22Rv1 (cell line): Measurements from ENCODE around the gene KLHL17.

Experiments used
- ZFX ChIP-seq: fragments of 450-650 bp; IDR thresholded peaks from 2 replicates; pipeline ENCODE4 v1.6.1; 2017; ENCODE audit warnings: antibody characterized with exemption, borderline replicate concordance
- TF ChIP-seq, protein P1 (sequence below): fragments of 450-650 bp; IDR thresholded peaks from 2 replicates; pipeline ENCODE4 v1.5.1; 2017; ENCODE audit warnings: mild to moderate bottlenecking

DNA sequence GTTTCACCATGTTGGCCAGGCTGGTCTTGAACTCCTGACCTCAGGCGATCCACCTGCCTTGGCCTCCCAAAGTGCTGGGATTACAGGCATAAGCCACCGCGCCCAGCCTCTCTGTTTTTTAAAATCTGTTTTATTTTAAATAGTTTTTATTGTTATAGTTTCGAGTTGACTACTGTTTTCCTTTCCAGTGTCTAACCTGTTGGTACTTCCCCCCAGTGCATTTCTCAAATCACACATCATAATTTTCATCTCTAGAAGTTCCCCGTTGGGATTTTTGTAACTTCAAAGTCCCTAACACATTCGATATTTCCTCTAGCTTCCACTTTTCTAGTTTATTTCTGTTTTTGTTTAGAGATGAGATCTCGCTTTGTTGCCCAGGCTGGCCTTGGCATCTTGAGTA, 32.0 kb downstream of the KLHL17 start:
- TF ChIP-seq, protein P1, sequence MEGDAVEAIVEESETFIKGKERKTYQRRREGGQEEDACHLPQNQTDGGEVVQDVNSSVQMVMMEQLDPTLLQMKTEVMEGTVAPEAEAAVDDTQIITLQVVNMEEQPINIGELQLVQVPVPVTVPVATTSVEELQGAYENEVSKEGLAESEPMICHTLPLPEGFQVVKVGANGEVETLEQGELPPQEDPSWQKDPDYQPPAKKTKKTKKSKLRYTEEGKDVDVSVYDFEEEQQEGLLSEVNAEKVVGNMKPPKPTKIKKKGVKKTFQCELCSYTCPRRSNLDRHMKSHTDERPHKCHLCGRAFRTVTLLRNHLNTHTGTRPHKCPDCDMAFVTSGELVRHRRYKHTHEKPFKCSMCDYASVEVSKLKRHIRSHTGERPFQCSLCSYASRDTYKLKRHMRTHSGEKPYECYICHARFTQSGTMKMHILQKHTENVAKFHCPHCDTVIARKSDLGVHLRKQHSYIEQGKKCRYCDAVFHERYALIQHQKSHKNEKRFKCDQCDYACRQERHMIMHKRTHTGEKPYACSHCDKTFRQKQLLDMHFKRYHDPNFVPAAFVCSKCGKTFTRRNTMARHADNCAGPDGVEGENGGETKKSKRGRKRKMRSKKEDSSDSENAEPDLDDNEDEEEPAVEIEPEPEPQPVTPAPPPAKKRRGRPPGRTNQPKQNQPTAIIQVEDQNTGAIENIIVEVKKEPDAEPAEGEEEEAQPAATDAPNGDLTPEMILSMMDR, result no peak
- TF ChIP-seq ZFX, result no peak
